Mesendoderm (in vitro differentiated cells): ENCODE measurements around the gene TOMT.

Source experiments
- DNase-seq: peaks from one replicate; pipeline ENCODE4 v3.0.0; 2013
- H2AK5ac ChIP-seq: 2 replicates; pipeline ENCODE4 v1.6.1; 2013; ENCODE audit warnings: low read length, inconsistent platforms
- H2BK120ac ChIP-seq: 2 replicates; pipeline ENCODE4 v1.6.1; 2013; ENCODE audit warnings: low read depth, mild to moderate bottlenecking, low read length, moderate library complexity, mixed read lengths
- H2BK15ac ChIP-seq: replicated peaks from 2 replicates; pipeline ENCODE4 v1.6.1; 2013; ENCODE audit warnings: low read depth, mild to moderate bottlenecking, moderate library complexity
- H2BK5ac ChIP-seq: 2 replicates; pipeline ENCODE4 v1.6.1; 2013; ENCODE audit warnings: low read length, inconsistent platforms
- H3K18ac ChIP-seq: 2 replicates; pipeline ENCODE4 v1.6.1; 2013; ENCODE audit warnings: mild to moderate bottlenecking, low read length, mixed read lengths
- H3K23ac ChIP-seq: one replicate; pipeline ENCODE4 v1.6.1; 2013; ENCODE audit warnings: low read length
- H3K27ac ChIP-seq: 2 replicates; pipeline ENCODE4 v1.5.1; 2013; ENCODE audit warnings: low read depth, mild to moderate bottlenecking, inconsistent platforms, low read length, moderate library complexity
- H3K27me3 ChIP-seq: 2 replicates; pipeline ENCODE4 v1.6.1; 2013; ENCODE audit warnings: low read length, control low read depth, mild to moderate bottlenecking, inconsistent platforms; ENCODE audit not compliant: insufficient read depth, poor library complexity
- H3K36me3 ChIP-seq: 2 replicates; pipeline ENCODE4 v1.6.1; 2013; ENCODE audit warnings: low read length, inconsistent platforms; ENCODE audit not compliant: control insufficient read depth, insufficient read depth
- H3K4ac ChIP-seq: one replicate; pipeline ENCODE4 v1.6.1; 2013; ENCODE audit warnings: low read depth, mild to moderate bottlenecking, low read length, moderate library complexity
- H3K4me1 ChIP-seq: 2 replicates; pipeline ENCODE4 v1.6.1; 2013; ENCODE audit warnings: low read depth, low read length, inconsistent platforms; ENCODE audit not compliant: control insufficient read depth
- H3K4me2 ChIP-seq: 2 replicates; pipeline ENCODE4 v1.6.1; 2013; ENCODE audit warnings: low read length
- H3K4me3 ChIP-seq: 2 replicates; pipeline ENCODE4 v1.5.1; 2013; ENCODE audit warnings: mild to moderate bottlenecking, low read length
- H3K56ac ChIP-seq: one replicate; pipeline ENCODE4 v1.6.1; 2013; ENCODE audit warnings: low read length
- H3K79me1 ChIP-seq: 2 replicates; pipeline ENCODE4 v1.6.1; 2013; ENCODE audit warnings: low read length, inconsistent platforms
- H3K79me2 ChIP-seq: 2 replicates; pipeline ENCODE4 v1.6.1; 2013; ENCODE audit warnings: mild to moderate bottlenecking, low read length; ENCODE audit not compliant: control insufficient read depth, insufficient read depth
- H3K9ac ChIP-seq: 2 replicates; pipeline ENCODE4 v1.6.1; 2013; ENCODE audit warnings: low read length, inconsistent platforms
- H4K5ac ChIP-seq: one replicate; pipeline ENCODE4 v1.6.1; 2013; ENCODE audit warnings: low read length
- H4K8ac ChIP-seq: one replicate; pipeline ENCODE4 v1.6.1; 2013; ENCODE audit warnings: low read depth, mild to moderate bottlenecking, control low read depth, low read length, moderate library complexity
- whole genome bisulfite sequencing: extraction: QIAGEN DNeasy Blood & Tissue Kit; methylation state at CpG from one replicate; pipeline ENCODE4 v1.1.7; 2013; ENCODE audit warnings: low lambda C conversion rate, missing lambda C conversion rate; ENCODE audit not compliant: insufficient coverage; ENCODE audit errors: extremely low coverage; 5-methylcytosine and 5-hydroxymethylcytosine counted together

Gene TOMT

DNA sequence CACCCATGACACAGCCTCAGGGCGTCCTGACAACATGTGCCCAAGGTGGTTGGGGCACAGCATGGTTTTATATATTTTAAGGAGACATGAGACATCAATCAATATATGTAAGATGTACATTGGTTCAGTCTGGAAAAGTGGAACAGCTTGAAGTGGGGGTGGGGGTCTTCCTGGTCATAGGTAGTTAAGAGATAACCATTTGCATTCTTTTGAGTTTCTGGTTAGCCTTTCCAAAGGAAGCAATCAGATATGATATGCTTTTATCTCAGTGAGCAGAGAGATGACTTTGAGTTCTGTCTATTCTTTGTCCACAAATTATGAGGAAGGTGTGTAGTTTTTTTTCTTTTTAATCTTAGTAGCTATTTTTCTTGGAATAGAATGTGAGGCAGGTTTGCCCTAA is 16.9 kb downstream of the TOMT start:
- no peaks in the 10 kb centered on the region for H3K79me1 ChIP-seq
- H3K79me2 ChIP-seq, result no peaks in the 10 kb centered on the region
- H2AK5ac ChIP-seq, result no peak overlapping the region
- no CpG with 5 or more reads among the region's 1 CpG for WGBS
- no peak overlapping the region for H3K23ac ChIP-seq
- no peak overlapping the region for H3K9ac ChIP-seq
- H3K56ac ChIP-seq, result no peak overlapping the region
- no peak overlapping the region for H3K4me2 ChIP-seq
- no peak overlapping the region for H2BK120ac ChIP-seq
- H3K18ac ChIP-seq, result no peak overlapping the region
- no peak for DNase-seq
- H3K4me1 ChIP-seq, result no peaks in the 10 kb centered on the region
- H2BK15ac ChIP-seq, result no peak overlapping the region
- no peaks in the 10 kb centered on the region for H3K36me3 ChIP-seq
- no peak overlapping the region for H3K27ac ChIP-seq
- no peak overlapping the region for H4K5ac ChIP-seq
- no peak overlapping the region for H2BK5ac ChIP-seq
- no peaks in the 10 kb centered on the region for H3K27me3 ChIP-seq
- no peak overlapping the region for H3K4ac ChIP-seq
- no peak overlapping the region for H4K8ac ChIP-seq
- H3K4me3 ChIP-seq, result no peak overlapping the region

DNA sequence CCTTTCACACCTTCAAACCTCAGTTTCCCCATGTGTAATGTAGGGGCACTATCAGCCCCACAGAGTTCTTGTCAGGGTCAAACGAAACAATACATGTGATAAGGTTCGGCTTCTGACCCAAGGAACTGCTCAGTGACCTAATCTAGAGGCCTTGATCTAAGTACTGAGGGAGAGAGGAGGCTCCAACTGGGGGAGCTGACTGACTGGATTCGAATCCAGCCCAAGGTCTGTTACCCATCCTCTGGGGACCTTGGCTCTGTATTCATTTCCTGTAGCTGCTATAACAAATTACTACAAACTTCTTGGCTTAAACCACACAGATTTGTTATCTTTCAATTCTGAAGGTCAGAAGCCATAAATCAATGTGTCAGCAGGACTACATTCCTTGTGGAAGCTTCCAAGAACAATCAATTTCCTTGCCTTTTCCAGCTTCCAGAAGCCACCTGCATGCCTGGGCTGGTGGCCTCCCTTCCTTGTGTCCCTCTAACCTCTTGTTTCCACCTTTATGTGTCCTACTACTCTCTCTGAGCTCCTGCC is 17.5 kb downstream of the TOMT start:
- no CpG with 5 or more reads among the region's 3 CpGs for WGBS
- H3K27ac ChIP-seq, result no peak overlapping the region
- no peak overlapping the region for H3K18ac ChIP-seq
- no peaks in the 10 kb centered on the region for H3K79me2 ChIP-seq
- H2BK120ac ChIP-seq, result no peak overlapping the region
- no peak overlapping the region for H3K9ac ChIP-seq
- no peaks in the 10 kb centered on the region for H3K79me1 ChIP-seq
- no peak overlapping the region for H4K8ac ChIP-seq
- no peak overlapping the region for H3K56ac ChIP-seq
- no peaks in the 10 kb centered on the region for H3K36me3 ChIP-seq
- no peaks in the 10 kb centered on the region for H3K27me3 ChIP-seq
- DNase-seq, result no peak
- H3K4ac ChIP-seq, result no peak overlapping the region
- H3K4me1 ChIP-seq, result no peaks in the 10 kb centered on the region
- H2BK15ac ChIP-seq, result no peak overlapping the region
- H4K5ac ChIP-seq, result no peak overlapping the region
- H3K23ac ChIP-seq, result no peak overlapping the region
- H2AK5ac ChIP-seq, result no peak overlapping the region
- no peak overlapping the region for H3K4me2 ChIP-seq
- no peak overlapping the region for H2BK5ac ChIP-seq
- no peak overlapping the region for H3K4me3 ChIP-seq

DNA sequence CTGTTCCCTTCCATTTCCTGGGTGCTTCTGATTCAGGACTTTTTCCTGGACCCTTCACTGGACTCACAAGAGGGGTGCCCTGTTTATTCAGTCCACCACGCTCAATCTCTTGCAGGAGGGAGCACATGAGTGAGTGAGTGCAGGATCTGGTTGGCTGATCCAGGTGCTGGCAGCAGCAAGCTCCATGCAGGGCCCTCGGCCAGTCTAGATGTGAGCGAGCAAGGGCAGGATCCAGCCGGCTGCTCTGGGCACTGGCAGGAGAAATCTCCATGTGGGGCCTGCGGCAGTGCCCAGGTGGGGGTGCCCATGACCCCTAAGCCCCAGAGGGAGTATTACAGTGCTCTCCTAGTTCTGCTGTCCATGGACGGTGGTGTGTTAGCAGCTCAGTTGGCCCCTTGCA is 18.3 kb downstream of the TOMT start:
- Histone ChIP-seq H2AK5ac (no peak overlapping the region), H3K23ac (no peak overlapping the region), H2BK15ac (no peak overlapping the region), H3K27ac (no peak overlapping the region), H4K5ac (no peak overlapping the region), H3K4ac (no peak overlapping the region), H3K4me1 (no peaks in the 10 kb centered on the region), H3K4me2 (no peak overlapping the region), H3K4me3 (no peak overlapping the region), H4K8ac (no peak overlapping the region), H3K79me1 (no peaks in the 10 kb centered on the region), H3K27me3 (no peaks in the 10 kb centered on the region), H3K36me3 (no peaks in the 10 kb centered on the region), H2BK5ac (no peak overlapping the region), H2BK120ac (no peak overlapping the region), H3K79me2 (no peaks in the 10 kb centered on the region), H3K9ac (no peak overlapping the region), H3K18ac (no peak overlapping the region), H3K56ac (no peak overlapping the region)
- DNase-seq, result no peak
- WGBS, result no CpG with 5 or more reads among the region's 6 CpGs

DNA sequence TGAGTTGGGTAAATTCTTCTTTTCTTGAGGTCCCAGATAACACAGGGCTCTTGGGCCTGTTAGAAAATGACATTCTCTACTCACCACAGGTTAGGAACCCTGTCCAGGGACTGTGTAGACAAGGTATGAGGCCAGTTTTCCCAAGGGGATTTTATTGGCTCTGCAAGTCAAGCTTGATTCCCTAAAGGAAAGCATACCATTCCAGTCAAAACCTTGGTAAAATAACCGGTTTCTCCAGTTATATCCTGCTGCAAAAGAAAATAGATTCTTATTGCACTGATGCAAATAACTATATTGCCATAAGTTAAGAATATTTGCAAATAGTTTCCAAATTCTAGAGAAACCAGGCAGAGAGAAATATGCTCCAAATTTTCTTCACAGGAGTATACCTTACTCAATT is 20.2 kb downstream of the TOMT start:
- Histone ChIP-seq H3K4ac (no peak overlapping the region), H3K56ac (no peak overlapping the region), H3K79me2 (no peaks in the 10 kb centered on the region)

DNA sequence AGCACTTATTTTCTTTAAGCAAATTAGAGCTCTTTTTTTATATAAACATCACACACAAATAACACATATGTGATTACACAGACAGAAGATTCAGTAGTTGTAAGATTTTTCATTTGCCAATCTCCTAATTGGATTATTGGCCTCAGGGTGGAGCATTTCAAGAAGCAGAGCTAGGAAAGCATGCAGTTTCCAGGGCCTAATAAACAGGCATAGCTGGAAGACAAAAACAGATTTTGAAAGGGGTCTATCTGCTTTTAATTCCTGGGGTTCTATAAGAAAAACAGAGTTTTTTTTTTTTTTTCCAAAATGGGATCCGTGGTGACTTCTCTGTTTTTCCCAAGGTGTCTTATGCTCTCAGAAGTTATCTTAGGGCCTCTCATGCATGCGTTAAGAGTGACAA is 22.2 kb downstream of the TOMT start:
- Histone ChIP-seq H3K9ac (no peak overlapping the region), H3K79me2 (no peaks in the 10 kb centered on the region), H3K36me3 (no peaks in the 10 kb centered on the region), H3K56ac (no peak overlapping the region), H4K8ac (no peak overlapping the region), H3K27me3 (no peaks in the 10 kb centered on the region), H3K4me2 (no peak overlapping the region), H3K18ac (no peak overlapping the region), H2BK15ac (no peak overlapping the region), H3K4me3 (no peak overlapping the region), H2BK120ac (no peak overlapping the region), H3K4ac (no peak overlapping the region), H3K79me1 (no peaks in the 10 kb centered on the region), H2BK5ac (no peak overlapping the region), H2AK5ac (no peak overlapping the region), H3K23ac (no peak overlapping the region), H3K27ac (no peak overlapping the region), H4K5ac (no peak overlapping the region), H3K4me1 (no peaks in the 10 kb centered on the region)
- no CpG with 5 or more reads among the region's 2 CpGs for WGBS
- DNase-seq, result no peak

More for the DNA sequence above, 20.2 kb downstream of the TOMT start:
- no peak overlapping the region for H3K9ac ChIP-seq
- no peak overlapping the region for H4K8ac ChIP-seq
- H2BK120ac ChIP-seq, result no peak overlapping the region
- no peaks in the 10 kb centered on the region for H3K79me1 ChIP-seq
- no peaks in the 10 kb centered on the region for H3K36me3 ChIP-seq
- H3K18ac ChIP-seq, result no peak overlapping the region
- no peak overlapping the region for H2AK5ac ChIP-seq
- no peak for DNase-seq
- no peak overlapping the region for H3K23ac ChIP-seq
- no peak overlapping the region for H3K4me3 ChIP-seq
- H3K4me1 ChIP-seq, result no peaks in the 10 kb centered on the region
- no peak overlapping the region for H2BK15ac ChIP-seq
- H3K27me3 ChIP-seq, result no peaks in the 10 kb centered on the region
- no peak overlapping the region for H3K4me2 ChIP-seq
- H4K5ac ChIP-seq, result no peak overlapping the region
- no CpG with 5 or more reads among the region's 1 CpG for WGBS
- H3K27ac ChIP-seq, result no peak overlapping the region
- no peak overlapping the region for H2BK5ac ChIP-seq

DNA sequence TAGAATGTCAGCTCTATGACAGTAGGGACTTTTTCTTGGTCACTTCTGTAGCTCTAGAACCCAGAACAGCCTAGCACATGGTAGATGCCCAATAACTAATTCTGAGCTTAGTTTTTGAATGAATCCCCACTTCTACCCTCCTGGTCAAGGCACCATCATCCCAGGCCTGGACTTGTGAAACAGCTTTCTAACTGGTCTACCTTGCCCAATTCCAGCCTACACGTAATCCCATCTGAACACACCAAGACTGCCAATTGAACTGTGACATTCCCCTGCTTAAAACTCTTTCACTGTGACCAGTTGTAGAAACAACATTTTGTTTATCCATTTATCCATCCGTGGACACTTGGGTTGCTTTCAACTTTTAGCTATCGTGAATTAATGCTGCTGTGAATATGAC is 23.7 kb downstream of the TOMT start:
- Histone ChIP-seq H3K79me2 (no peaks in the 10 kb centered on the region), H3K36me3 (no peaks in the 10 kb centered on the region), H3K56ac (no peak overlapping the region), H3K4me1 (no peaks in the 10 kb centered on the region), H2BK15ac (no peak overlapping the region), H3K4ac (no peak overlapping the region), H2BK120ac (no peak overlapping the region), H2BK5ac (no peak overlapping the region), H3K79me1 (no peaks in the 10 kb centered on the region), H3K9ac (no peak overlapping the region), H3K4me3 (no peak overlapping the region), H3K27ac (no peak overlapping the region), H3K18ac (no peak overlapping the region), H4K8ac (no peak overlapping the region), H2AK5ac (no peak overlapping the region), H4K5ac (no peak overlapping the region), H3K4me2 (no peak overlapping the region), H3K23ac (no peak overlapping the region), H3K27me3 (no peaks in the 10 kb centered on the region)
- WGBS, result no CpG with 5 or more reads among the region's 3 CpGs
- no peak for DNase-seq
